Brain pericyte (primary cell): ENCODE measurements around the gene NT5DC1.
"Not testable (repeated sequence)": the region's sequence is repeated elsewhere in the genome, so short reads cannot be mapped to it uniquely, and the experiment has no call there.

Experiments
- DNase-seq: peaks from one replicate; pipeline ENCODE4 v3.0.0-alpha.2; 2012; ENCODE audit warnings: low read depth, low spot score

NT5DC1 gene

GRCh38 chr6:116088946-116089345, 11.7 kb upstream of the NT5DC1 start:
- DNase-seq: no peak

DNA sequence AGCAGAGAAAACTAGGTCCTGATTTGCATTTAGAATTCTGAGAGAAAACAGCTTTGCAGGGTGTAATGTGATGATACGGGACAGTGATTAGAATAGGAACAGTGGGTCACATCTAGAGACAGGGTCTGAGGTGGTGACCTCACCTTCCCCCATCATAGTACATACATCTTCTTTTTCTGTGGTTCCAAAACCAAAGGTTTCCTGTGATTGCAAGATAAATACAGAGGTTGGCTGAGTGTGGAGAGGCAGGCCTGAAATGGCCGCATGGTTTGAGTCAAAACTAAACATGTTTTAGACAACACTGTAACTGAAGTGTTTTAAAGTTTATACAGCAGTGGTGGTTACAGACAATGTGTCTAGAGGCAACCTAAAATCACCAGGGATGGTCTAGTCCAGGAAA, 10.4 kb upstream of the NT5DC1 start:
- no peak for DNase-seq

DNA sequence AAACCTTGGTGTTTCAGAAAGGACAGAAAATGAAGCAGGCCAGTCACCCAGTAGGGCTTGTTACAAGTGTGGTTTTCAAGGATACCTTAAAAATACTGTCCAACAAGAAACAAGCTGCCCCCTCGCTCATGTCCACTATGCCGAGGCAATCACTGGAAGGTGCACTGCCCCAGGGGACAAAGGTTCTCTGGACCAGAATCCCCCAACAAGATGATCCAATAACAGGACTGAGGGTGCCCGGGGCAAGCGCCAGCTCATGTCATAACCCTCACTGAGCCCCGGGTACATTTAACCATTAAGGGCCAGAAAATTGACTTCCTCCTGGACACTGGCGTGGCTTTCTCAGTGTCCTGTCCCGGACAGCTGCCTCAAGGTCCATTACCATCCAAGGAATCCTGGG, 6.6 kb upstream of the NT5DC1 start:
- DNase-seq: no peak

GRCh38 chr6:116096048-116096759, 4.4 kb upstream of the NT5DC1 start:
- DNase-seq: not testable (repeated sequence)

DNA sequence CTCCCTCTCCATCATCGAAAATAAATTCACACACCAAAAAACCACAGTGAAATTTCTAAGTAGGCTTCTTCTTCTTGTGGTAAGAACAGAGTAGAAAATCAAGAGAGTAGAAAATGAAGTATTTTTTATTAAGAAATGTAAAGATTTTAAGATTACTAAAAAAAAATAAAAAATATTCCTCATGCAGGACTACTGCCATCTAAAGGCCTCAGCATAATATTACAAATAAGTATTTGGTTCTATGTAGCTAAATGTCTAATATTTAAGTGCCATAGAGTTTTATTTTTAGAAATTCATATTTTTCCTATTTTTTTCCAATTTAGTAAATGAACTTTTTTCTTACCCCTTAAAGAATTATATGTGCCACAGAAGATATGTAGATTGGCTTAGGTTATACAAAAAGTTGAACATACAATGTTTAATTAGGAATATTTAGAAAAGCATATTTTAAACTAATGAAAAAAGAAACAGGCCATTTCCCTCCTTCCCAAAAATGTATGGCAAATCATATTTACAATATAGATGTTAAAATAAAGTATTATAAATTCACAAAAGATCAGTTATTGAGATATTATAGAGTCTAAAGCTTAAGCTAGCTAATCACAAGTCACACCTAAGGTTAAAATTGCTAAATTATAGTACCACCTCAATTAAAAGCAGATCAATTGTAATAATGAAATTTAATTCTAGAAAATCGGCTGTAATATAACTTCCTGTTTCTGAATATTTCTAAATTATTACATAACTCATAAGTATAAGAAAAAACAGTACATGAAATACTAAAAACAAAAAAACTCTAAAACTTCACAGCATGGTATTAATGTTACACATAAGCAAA, 3.5 kb upstream of the NT5DC1 start:
- DNase-seq: no peak

GRCh38 chr6:116099036-116099435, 1.6 kb upstream of the NT5DC1 start:
- DNase-seq: no peak

DNA sequence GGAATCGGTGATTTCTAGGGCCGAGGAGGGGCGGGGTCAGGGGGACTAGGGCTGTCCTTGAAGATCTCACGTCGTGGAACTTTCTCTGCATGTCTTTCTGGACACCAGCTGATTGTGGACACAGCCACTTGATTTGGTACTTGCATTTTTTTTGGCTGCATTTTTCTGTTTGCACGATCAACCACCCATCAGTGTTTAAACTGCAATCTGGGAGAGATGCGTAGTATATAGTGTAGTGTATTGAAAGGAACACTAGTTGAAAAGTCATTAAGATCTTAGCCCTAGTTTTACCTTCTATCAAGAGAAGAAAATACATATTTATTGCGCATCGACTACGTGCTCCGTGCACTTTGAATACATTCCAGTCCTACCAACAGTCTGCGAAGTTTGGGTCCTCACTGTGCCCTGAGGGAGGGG, 657 bp downstream of the NT5DC1 start:
- DNase-seq: no peak

DNA sequence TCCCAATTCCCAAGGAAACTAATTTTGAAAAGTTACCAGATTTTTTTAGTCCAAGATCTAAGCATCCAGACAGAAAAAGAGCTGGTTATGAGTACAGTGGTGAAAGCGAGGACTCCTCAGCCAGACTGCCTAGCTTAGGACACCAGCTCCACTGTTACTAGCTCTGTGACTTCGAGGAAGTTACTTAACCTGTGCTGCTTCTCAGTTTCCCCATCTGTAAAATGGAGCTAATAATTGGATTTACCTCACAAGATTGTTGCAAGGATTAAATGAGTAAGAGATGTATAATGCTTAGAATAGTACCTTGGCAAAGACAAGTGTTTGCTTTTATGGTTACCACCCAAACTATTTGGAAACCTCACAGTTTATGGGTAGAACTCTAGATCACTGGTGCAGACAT, 1.1 kb downstream of the NT5DC1 start:
- DNase-seq: no peak

DNA sequence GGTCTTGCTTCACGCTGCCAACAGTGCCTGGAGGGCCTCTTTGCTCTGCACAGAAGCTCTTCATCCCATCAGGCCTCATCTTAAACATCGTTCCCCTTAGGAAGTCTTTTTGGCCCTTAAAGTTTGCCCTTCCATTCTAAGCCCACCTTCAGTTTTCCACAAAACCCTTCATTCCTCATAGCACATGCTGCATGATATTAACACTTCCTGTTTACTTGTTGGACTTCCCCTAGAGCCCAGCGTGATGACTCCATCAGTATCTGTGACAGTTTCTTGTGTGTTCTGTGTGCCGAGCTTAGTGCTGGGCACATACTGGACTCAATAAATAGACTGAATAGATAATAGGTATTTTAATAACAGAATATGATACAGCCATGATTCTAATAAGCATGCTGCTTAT, 2.2 kb downstream of the NT5DC1 start:
- DNase-seq: no peak

- DNase-seq: no peak
Measured at GRCh38 chr6:116104636-116105035, 4.0 kb downstream of the NT5DC1 start.

GRCh38 chr6:116105247-116105646, 4.6 kb downstream of the NT5DC1 start:
- no peak for DNase-seq

DNA sequence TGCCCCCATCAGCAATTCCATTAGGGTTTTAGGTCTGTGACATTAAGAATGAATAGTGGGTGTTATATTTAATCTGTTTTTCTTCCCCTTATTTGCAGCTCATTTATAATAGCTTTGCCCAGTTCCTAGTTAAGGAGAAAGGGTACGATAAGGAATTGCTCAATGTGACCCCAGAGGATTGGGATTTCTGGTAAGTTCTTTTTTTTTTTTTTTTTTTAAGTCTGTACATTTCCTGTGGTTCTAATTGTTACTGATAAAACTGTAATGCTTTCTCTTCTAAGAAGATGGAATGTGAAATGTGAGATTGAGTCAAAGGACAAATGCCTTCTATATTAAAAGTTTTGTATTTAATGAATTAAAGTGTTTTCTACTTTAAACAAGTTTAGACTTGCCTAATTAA, 5.5 kb downstream of the NT5DC1 start:
- DNase-seq: no peak

DNA sequence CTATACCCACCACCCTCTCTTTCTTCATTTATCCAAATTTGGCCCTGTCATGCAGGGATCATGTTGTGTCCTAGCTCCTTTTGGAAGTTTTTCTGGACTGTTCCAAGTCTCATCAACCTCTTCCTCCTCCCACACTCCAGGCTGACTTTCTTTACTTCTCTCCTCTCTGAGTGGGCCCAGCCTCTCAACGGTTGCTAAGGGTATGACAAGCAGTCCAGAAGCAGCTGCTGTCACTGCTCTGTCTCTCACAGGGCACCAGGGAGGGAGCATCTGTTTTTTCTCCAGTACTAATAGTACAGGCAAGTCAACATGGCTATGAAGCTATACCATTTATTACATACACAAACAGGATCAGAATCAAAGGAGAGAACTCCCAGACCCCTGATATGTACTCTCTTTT, 8.2 kb downstream of the NT5DC1 start:
- DNase-seq: no peak

DNA sequence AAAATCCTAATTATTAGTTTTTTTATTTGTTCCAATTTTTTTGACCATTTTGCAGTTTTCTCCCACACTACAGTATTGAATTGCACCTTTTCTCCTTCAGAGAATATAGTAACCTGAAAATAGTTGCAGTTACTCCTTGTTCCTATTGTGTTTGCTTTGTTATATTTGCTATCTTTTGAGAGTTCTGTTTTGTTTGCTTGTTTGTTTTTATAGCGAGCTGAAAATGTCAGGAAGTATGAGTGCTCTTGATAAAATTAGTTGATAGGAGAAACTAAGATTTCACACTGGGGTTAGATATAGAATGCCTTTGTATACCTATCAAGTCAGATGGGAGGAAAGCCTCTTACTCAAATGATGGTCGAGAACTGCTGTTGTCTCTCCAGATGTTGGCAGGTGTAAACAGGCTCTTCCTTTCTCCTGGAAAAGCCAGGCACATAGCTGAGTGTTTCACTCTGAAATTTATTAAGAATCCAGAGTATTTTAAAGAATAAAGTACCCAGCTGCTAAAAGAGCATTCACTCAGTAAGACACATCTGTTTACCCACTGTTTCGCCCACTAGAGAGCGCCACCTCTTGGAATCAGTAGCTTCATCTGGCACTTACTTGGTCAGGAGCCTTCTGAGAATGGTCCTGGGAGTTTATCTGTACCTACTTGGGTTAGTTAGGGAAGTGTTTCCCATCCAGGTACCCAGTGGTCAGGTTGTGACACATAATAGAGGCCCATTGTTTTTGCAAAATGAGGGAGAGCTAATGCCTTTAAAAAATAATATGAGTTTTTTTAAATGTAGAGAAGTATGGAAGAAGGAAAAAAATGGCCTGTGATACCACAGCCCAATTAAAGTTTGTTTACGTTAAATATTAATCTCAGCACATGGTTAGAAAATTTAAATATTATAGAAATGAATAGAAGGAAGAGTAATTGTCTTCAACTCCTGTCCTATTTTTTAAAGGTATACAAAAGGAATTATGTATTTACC, 11.2 kb downstream of the NT5DC1 start:
- DNase-seq: no peak

- no peak for DNase-seq
Measured at GRCh38 chr6:116113386-116113785, 12.7 kb downstream of the NT5DC1 start.

GRCh38 chr6:116115781-116116180, 15.1 kb downstream of the NT5DC1 start:
- no peak for DNase-seq

DNA sequence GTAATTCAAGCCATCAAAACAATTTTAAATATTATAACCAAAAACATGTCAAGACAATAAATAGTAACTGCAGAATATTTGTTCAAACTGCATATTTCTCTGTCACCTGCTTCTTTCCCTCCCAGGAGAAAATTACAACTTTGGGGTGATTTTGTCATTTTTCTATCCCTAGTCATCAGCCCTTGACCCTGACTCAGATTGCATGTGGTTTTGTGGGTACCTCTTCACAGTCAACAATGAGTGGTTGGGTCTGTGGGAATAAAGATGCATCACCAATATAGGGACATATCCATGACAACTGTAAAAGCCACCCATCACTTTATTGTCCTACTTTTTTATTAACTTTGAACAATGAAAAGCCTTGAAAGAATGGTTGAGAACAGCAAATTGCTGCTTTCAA, 18.0 kb downstream of the NT5DC1 start:
- no peak for DNase-seq

DNA sequence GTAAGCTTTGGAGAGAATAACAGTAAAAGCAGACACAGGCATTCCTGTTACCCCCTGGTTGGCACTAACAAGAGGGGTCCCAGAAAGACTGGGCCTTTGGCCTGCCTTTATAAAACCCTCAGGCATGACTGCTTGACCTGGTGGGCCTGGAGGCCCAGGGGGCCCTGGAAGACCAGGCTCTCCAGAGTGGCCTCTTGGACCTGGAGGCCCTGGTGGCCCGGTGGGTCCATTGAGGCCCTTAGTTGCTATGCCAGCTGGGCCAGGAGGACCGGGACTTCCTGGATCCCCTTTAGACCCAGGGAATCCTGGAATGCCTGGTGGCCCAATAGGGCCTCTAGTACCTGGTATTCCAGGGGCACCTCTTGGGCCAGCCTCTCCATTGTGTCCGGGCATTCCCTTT, 19.8 kb downstream of the NT5DC1 start:
- no peak for DNase-seq

DNA sequence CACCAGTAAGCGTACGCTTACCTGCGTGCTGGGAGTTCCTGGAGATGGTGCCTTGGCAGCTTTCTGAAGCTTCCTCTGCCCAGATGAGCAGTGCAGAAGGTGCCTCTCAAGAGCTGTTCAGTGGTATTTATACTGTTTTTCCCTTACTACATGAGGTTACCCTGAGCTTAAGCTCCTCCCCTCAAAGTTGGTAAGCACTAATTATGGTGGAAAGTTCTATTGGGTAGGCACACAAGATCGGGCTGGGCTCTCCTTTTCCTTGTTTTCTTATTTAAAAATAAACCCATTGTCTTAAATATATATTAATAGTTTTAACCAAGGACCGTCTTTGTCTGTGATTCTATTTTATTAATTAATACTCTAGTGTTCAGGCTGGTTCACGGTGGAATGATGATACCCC, 25.4 kb downstream of the NT5DC1 start, which contains the start of gene COL10A1:
TSS of gene COL10A1 (minus strand) at position 101 of the 400 bp plus-strand sequence. CDS start 640 bp downstream, outside the sequence.
- no peak for DNase-seq

DNA sequence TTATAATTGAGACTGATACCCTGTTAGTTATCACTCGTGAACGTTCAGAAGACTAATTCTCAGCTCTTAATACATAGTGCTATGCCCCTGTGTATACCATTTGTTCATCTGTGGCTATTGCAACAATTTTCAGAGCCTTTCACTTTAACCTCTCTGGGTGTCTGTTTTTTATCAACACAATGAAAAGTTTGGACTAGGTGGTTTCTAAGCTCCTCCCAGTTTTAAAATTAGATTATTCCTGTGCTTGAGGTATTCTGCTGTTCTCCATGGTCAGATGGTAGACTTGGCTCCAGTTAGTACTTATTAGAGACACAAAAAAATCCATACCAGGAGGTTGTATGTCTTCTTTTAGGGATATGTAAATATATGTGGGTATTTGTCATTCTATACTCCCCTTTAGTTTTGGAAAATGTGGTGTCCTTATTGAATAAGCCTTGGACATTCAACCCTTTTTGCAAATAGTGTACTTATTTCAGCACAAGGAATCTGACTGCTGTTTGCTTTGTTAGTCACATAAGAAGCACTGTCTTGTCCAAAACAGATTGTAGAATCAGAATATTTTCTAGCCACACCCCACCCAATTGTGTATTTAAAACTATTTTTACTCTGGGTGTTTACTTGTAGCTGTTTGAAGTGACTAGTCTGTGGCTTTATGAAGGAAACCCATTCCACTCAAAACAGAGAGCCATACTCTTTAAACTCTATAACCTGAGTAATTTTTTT, 27.3 kb downstream of the NT5DC1 start:
- DNase-seq: no peak

GRCh38 chr6:116133453-116133852, 32.8 kb downstream of the NT5DC1 start:
- DNase-seq: no peak
